GM04503 (cell line): ENCODE measurements around the gene ZDHHC11.
"Not testable (repeated sequence)": the region's sequence is repeated elsewhere in the genome, so short reads cannot be mapped to it uniquely, and the experiment has no call there.

ENCODE experiments used
- DNase-seq: peaks from one replicate; pipeline ENCODE4 v3.0.0-alpha.2; 2012; ENCODE audit warnings: low read depth

ZDHHC11 gene

DNA sequence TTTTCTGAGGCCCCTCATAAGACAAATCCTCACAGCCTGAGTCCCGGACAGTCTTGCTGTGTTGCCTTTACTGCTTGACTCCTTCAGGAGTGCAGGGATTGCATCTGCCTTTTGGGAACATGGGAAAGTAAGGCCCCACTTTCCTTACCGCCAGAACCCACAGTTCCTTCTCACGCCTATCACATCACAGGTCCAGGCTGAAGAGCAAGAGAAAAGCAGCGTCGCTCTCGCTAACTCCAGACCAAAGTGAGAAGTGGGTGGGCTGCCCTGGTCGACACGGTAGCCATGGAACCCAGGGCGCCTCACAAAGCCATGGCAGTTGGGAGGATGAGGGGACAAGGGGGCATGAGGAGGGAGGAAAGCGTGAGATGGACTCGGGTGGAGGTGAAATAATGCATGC is 7.9 kb upstream of the ZDHHC11 start:
- DNase-seq: no peak

DNA sequence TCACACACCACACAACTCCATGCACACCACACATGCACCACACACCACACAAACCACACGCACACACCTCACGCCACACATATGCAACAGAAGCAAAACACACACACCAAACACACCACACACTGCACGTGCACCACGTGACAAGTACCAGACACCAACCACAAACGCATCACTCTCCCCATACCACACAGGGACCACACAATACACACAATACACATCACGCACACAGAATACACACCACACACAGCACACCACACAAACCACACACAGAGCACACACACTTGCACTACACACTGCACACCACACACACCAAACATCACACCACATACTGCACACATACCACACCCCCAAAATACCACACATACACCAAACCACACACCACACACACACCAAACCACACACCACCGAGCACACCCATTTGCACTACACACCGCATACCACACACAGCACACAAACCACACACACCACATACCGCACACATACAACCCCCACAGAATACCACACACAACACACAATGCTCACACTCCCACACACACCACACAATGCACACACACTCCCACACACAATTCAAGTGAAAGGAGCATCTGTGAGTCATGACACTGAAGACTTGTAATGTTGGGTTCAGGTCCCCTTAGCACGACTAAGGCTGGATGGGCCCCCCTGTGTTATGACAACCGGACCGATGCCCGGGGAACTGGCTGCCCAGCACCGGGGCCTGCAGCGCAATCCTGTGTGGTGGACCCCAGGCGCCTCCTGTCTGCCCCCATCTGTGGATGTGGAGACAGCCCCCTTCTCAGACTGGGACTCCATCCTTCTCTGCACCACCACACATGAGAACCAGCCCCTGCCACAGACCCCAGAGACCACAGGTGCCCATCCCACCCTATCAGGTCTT is 6.0 kb upstream of the ZDHHC11 start:
- DNase-seq: no peak

- no peak for DNase-seq
These were observed 5.2 kb upstream of the ZDHHC11 start for GRCh38 chr5:855771-856530.

DNA sequence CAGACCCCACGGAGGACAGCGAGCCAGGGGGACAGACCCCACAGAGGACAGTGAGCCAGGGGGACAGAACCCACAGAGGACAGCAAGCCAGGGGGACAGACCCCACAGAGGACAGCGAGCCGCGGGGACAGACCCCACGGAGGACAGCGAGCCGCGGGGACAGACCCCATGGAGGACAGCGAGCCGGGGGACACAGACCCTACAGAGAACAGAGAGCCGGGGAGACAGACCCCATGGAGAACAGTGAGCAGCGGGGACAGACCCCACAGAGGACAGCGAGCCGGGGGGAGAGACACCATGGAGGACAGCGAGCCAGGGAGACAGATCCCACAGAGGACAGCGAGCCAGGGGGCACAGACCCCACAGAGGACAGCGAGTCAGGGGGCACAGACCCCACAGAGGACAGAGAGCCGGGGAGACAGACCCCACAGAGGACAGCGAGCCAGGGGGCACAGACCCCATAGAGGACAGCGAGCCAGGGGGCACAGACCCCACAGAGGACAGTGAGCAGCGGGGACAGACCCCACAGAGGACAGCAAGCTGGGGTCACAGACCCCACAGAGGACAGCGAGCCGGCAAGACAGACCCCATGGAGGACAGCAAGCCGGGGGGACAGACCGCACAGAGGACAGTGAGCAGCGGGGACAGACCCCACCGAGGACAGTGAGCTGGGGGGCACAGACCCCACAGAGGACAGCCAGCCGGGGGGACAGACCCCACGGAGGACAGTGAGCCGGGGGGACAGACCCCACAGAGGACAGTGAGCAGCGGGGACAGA is 4.4 kb upstream of the ZDHHC11 start:
- no peak for DNase-seq

GRCh38 chr5:854217-854616 is 3.4 kb upstream of the ZDHHC11 start:
- no peak for DNase-seq

GRCh38 chr5:853416-854090 is 2.8 kb upstream of the ZDHHC11 start:
- not testable (repeated sequence) for DNase-seq

DNA sequence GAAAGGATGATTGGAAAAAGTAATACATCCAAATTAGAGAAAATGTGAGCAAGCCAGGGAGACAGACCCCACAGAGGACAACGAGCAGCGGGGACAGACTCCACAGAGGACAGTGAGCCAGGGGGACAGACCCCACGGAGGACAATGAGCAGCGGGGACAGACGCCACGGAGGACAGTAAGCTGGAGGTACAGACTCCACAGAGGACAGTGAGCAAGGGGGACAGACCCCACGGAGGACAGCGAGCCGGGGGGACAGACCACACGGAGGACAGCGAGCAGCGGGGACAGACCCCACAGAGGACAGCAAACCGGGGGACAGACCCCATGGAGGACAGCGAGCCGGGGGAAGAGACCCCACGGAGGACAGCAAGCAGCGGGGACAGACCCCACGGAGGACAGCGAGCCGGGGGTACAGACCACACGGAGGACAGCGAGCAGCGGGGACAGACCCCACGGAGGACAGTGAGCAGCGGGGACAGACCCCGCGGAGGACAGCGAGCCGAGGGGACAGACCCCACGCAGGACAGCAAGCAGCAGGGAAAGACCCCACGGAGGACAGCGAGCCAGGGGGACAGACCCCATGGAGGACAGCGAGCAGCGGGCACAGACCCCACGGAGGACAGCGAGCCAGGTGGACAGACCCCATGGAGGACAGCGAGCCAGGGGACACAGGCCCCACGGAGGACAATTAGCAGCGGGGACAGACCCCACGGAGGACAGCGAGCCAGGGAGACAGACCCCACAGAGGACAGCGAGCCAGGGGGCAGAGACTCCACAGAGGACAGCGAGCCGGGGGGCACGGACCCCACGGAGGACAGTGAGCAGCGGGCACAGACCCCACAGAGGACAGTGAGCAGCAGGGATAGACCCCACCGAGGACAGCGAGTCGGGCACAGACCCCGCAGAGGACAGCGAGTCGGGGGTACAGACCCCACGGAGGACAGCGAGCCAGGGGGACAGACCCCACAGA is 1.9 kb upstream of the ZDHHC11 start:
- DNase-seq: no peak

- no peak for DNase-seq
These were observed 1.2 kb upstream of the ZDHHC11 start for GRCh38 chr5:852018-852417.

- DNase-seq: no peak
These were observed 767 bp upstream of the ZDHHC11 start for GRCh38 chr5:851553-851952.

- DNase-seq: no peak
These were observed 290 bp upstream of the ZDHHC11 start for GRCh38 chr5:851076-851475.

DNA sequence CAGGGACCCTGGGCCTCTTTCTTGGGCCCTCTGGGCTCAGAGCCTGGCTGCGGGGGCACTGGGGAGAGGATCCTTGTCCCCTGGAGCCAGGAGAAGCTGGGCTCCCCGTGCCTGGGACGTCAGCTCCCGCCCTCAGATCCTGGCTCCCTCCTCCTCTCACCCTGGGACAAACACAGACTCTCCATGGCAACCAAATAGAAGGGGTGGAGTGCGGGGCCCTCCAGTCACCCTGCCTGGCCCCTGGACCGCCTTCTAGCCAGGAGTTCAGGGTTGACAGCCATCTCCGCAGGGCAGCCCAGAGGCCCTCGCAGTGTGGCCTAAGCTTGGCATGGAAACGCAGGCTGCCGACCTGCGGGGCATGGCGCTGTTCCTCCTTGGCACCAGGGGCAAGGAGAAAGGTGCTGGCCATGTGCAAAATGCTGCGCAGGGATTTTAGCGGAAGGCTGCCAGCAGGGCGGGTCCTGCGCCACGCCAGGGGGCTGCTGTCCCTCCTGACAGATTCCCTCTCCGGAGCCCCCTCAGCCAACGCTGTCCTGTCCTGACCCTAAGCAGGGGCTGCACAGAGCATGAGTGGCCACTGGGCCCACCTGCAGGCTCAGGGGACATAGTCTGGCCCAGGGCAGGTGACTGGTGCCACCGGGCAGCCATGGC is 1.0 kb downstream of the ZDHHC11 start:
- no peak for DNase-seq

GRCh38 chr5:848671-849111 is 2.1 kb downstream of the ZDHHC11 start:
- no peak for DNase-seq

DNA sequence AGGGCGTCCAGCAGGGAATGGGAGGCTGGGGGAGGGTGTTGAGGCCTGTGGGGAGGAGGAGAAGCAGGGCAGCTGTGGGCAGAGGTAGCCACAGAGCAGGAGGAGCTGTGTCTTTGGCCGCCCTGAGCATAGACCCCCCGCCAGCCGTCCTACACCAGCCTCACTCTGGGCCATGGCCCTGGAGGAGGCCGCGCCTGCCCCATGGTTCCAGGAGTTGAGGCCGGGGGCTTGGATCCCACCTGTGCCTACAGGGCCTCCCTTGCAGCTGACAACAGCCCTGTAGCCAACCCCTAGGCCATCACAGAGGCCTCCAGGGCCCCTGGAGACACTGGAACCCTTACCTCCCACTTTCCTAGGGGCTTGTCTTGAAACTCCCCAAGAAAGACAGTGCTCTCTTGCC is 3.0 kb downstream of the ZDHHC11 start:
- not testable (repeated sequence) for DNase-seq

GRCh38 chr5:847212-847611 is 3.6 kb downstream of the ZDHHC11 start:
- not testable (repeated sequence) for DNase-seq

DNA sequence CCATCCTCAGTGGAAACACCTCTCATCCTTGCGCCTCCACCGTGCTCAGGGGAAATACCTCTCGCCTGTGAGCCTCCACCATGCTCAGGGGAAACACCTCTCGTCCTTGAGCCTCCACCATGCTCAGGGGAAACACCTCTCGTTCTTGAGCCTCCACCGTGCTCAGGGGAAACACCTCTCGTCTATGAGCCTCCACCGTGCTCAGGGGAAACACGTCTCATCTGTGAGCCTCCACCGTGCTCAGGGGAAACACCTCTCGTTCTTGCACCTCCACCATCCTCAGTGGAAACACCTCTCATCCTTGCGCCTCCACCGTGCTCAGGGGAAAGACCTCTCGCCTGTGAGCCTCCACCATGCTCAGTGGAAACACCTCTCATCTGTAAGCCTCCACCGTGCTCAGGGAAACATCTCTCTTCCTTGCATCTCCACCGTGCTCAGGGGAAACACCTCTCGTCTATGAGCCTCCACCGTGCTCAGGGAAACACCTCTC is 4.1 kb downstream of the ZDHHC11 start:
- not testable (repeated sequence) for DNase-seq

- DNase-seq: not testable (repeated sequence)
These were observed 4.8 kb downstream of the ZDHHC11 start for GRCh38 chr5:845676-846601.

DNA sequence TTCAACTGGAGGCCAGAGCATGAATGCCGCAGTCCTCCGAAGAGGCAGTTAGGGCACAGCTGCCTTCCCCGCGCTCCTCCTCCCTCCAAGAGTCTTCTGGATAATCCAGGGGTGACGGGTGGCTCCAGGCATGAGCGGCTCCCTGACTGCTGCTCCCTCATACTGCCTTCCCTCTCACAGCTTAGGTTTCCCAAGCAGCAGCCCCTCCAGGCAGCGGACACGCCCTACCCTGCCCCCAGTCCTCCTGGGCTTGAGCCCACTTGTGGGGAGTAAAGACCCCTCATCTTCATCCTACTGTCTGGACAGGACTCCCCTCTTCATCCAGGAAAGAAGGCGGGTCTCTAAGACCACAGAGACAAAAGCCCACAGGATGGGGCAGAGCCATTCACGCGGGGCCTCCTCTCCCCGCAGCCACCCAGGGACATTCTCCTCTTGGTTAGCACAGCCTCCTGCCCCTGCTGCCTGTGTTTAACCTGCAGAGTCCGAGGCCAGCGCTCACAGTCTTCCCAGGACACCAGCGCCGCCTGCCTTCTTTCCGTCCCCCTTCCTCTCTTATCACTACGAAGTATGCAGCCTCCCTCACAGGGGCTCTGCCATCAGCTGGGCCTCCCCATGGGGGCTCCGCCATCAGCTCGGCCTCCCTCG is 5.6 kb downstream of the ZDHHC11 start:
- not testable (repeated sequence) for DNase-seq

DNA sequence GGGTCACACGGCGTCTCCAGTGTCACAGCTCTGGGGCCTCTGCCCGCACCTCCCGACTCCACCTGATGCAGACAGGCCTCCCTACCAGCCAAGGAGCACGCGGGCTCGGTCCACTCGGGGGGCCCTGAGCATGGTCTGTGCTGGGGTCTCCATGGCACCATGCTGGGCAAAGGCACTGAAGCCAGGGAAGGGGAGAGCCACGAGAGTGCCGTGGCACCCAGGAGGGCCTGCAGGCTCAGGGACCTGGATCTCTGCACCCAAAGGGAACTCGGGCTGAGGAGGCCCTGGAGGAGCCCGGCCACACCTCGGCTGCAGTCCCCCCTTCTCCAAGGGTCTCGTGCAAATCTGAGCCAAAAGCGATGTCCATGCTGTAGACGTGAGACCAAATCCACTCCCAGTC is 6.4 kb downstream of the ZDHHC11 start:
- not testable (repeated sequence) for DNase-seq
